Nephron (organoid): ENCODE data around the gene YWHAE.
"Not testable (repeated sequence)": the region's sequence is repeated elsewhere in the genome, so short reads cannot be mapped to it uniquely, and the experiment has no call there.

Experiments used
- H3K27ac Mint-ChIP-seq, 3 experiments: 2 replicates each; pipeline ENCODE4 v1.8.0; 2020; ENCODE audit warnings: mixed read lengths in 3 of 3, mild to moderate bottlenecking in 2 of 3, moderate library complexity in 1 of 3
- H3K27me3 Mint-ChIP-seq: 2 replicates; pipeline ENCODE4 v1.8.0; 2021; ENCODE audit warnings: low read depth, mild to moderate bottlenecking, moderate library complexity, mixed read lengths
- H3K36me3 Mint-ChIP-seq: 2 replicates; pipeline ENCODE4 v1.8.0; 2020; ENCODE audit warnings: low read depth, mixed read lengths
- H3K4me1 Mint-ChIP-seq: 2 replicates; pipeline ENCODE4 v1.8.0; 2020; ENCODE audit warnings: mixed read lengths
- H3K4me3 Mint-ChIP-seq, 3 experiments: 2 replicates each; pipeline ENCODE4 v1.8.0; 2020; ENCODE audit warnings: mild to moderate bottlenecking in 3 of 3, mixed read lengths in 3 of 3, moderate library complexity in 2 of 3
- H3K9me3 Mint-ChIP-seq: 2 replicates; pipeline ENCODE4 v1.8.0; 2020; ENCODE audit warnings: mixed read lengths
- CTCF ChIP-seq, 3 experiments: fragments of 200-600 bp; sonication (generic); IDR thresholded peaks; one replicate each; pipeline ENCODE4 v1.5.0; 2021; ENCODE audit warnings: antibody characterized with exemption in 3 of 3; ENCODE audit not compliant: unreplicated experiment in 3 of 3

Gene YWHAE

GRCh38 chr17:1322014-1322428 is 78.0 kb downstream of the YWHAE start:
- Mint-ChIP-seq H3K4me1 (no peaks in the 10 kb centered on the region), H3K4me3 (no peak overlapping the region), H3K27me3 (peaks cover 10% of the 10 kb centered on the region), H3K36me3 (no peaks in the 10 kb centered on the region), H3K27ac (no peak overlapping the region), H3K9me3 (no peaks in the 10 kb centered on the region)
- TF ChIP-seq CTCF (IDR thresholded peaks at IDR 0.05; ENCODE audit: unreplicated experiment in 3 of 3), result no peak

GRCh38 chr17:1315891-1316403 is 84.1 kb downstream of the YWHAE start:
- no peaks in the 10 kb centered on the region for H3K9me3 Mint-ChIP-seq
- no peaks in the 10 kb centered on the region for H3K36me3 Mint-ChIP-seq
- no peak for TF ChIP-seq CTCF (IDR thresholded peaks at IDR 0.05; ENCODE audit: unreplicated experiment in 3 of 3)
- no peak overlapping the region for H3K4me3 Mint-ChIP-seq
- H3K27me3 Mint-ChIP-seq, result peaks cover 33% of the 10 kb centered on the region
- no peak overlapping the region for H3K27ac Mint-ChIP-seq
- no peaks in the 10 kb centered on the region for H3K4me1 Mint-ChIP-seq

GRCh38 chr17:1315409-1315808 is 84.6 kb downstream of the YWHAE start:
- Mint-ChIP-seq H3K4me1 (no peaks in the 10 kb centered on the region), H3K27me3 (peaks cover 33% of the 10 kb centered on the region), H3K36me3 (no peaks in the 10 kb centered on the region), H3K27ac (no peak overlapping the region), H3K9me3 (no peaks in the 10 kb centered on the region), H3K4me3 (no peak overlapping the region)
- no peak for TF ChIP-seq CTCF (IDR thresholded peaks at IDR 0.05; ENCODE audit: unreplicated experiment in 3 of 3)

- peaks cover 26% of the 10 kb centered on the region for H3K27me3 Mint-ChIP-seq
- no peak overlapping the region for H3K4me3 Mint-ChIP-seq
- no peaks in the 10 kb centered on the region for H3K9me3 Mint-ChIP-seq
- H3K36me3 Mint-ChIP-seq, result no peaks in the 10 kb centered on the region
- TF ChIP-seq CTCF (IDR thresholded peaks at IDR 0.05; ENCODE audit: unreplicated experiment in 3 of 3), result no peak
- H3K4me1 Mint-ChIP-seq, result no peaks in the 10 kb centered on the region
- no peak overlapping the region for H3K27ac Mint-ChIP-seq
Measured at GRCh38 chr17:1313270-1314005, 86.6 kb downstream of the YWHAE start.

GRCh38 chr17:1312261-1312870 is 87.7 kb downstream of the YWHAE start:
- Mint-ChIP-seq H3K4me1 (no peaks in the 10 kb centered on the region), H3K27me3 (peaks cover 32% of the 10 kb centered on the region), H3K9me3 (no peaks in the 10 kb centered on the region), H3K4me3 (no peak overlapping the region), H3K36me3 (no peaks in the 10 kb centered on the region), H3K27ac (no peak overlapping the region)
- TF ChIP-seq CTCF (IDR thresholded peaks at IDR 0.05; ENCODE audit: unreplicated experiment in 3 of 3), result no peak

GRCh38 chr17:1307829-1308228 is 92.2 kb downstream of the YWHAE start:
- H3K4me3 Mint-ChIP-seq, H3K36me3 Mint-ChIP-seq, H3K27ac Mint-ChIP-seq, H3K4me1 Mint-ChIP-seq, H3K9me3 Mint-ChIP-seq: not testable (repeated sequence)
- peaks cover 39% of the 10 kb centered on the region for H3K27me3 Mint-ChIP-seq
